WTC11 (cell line): ENCODE data around the gene ZNF561. TPM values are rescaled to one million over a fixed set of nuclear protein-coding genes. Genes with fewer than 3 reads are reported as not detected.

Experiments
- ATAC-seq: fragments of 200-7000 bp; cut with Tn5 transposase; 2 replicates; pipeline ENCODE4 v1.10.0; 2021; ENCODE audit warnings: mild to moderate bottlenecking, moderate library complexity
- Bru-seq: library from RNA; stranded (reverse); fragments of 400-500 nt; gene quantifications from one replicate; lab custom pipeline; 2021; lab: Mats Ljungman, UMichigan
- CTCF ChIA-PET: fragments of 300-600 bp; sonication (Branson Sonifier 250); formaldehyde crosslinking; loops from one replicate; lab custom pipeline; 2021; ENCODE audit warnings: antibody characterized with exemption; lab: Charles Lee
- POLR2A ChIA-PET: fragments of 350-600 bp; sonication (Branson Sonifier 250); formaldehyde crosslinking; loops from one replicate; lab custom pipeline; 2021; ENCODE audit warnings: antibody characterized with exemption; lab: Charles Lee
- DNase-seq: peaks from one replicate; pipeline ENCODE4 v3.0.0; 2021; ENCODE audit warnings: low spot score
- H3K27ac Mint-ChIP-seq: 2 replicates; pipeline ENCODE4 v1.8.0; 2021; ENCODE audit warnings: mixed read lengths
- H3K27me3 Mint-ChIP-seq: 2 replicates; pipeline ENCODE4 v1.8.0; 2021; ENCODE audit warnings: low read depth, mild to moderate bottlenecking, moderate library complexity, mixed read lengths
- H3K36me3 Mint-ChIP-seq: 2 replicates; pipeline ENCODE4 v1.8.0; 2021; ENCODE audit warnings: mixed read lengths
- H3K4me1 Mint-ChIP-seq: 2 replicates; pipeline ENCODE4 v1.8.0; 2022; ENCODE audit warnings: mixed read lengths
- H3K4me3 Mint-ChIP-seq: 2 replicates; pipeline ENCODE4 v1.8.0; 2021; ENCODE audit warnings: mild to moderate bottlenecking, moderate library complexity, mixed read lengths
- H3K9me3 Mint-ChIP-seq: 2 replicates; pipeline ENCODE4 v1.8.0; 2021; ENCODE audit warnings: mixed read lengths
- CREB1 ChIP-seq: sonication (generic); formaldehyde crosslinking; IDR thresholded peaks from 2 replicates; pipeline ENCODE4 v1.8.0; 2023; ENCODE audit warnings: mild to moderate bottlenecking, missing genetic modification reagents
- CREM ChIP-seq: sonication (generic); formaldehyde crosslinking; IDR thresholded peaks from 2 replicates; pipeline ENCODE4 v1.8.1; 2022; ENCODE audit warnings: mild to moderate bottlenecking, missing genetic modification reagents, moderate library complexity
- FOXJ3 ChIP-seq: sonication (generic); formaldehyde crosslinking; IDR thresholded peaks from 2 replicates; pipeline ENCODE4 v1.9.0; 2021; ENCODE audit warnings: missing genetic modification reagents, mild to moderate bottlenecking, borderline replicate concordance
- GABPB1 ChIP-seq: sonication (generic); formaldehyde crosslinking; IDR thresholded peaks from 2 replicates; pipeline ENCODE4 v1.8.1; 2023; ENCODE audit warnings: mild to moderate bottlenecking, missing genetic modification reagents
- GRHL2 ChIP-seq: fragments of 250-450 bp; sonication (Bioruptor Pico); IDR thresholded peaks from 2 replicates; pipeline ENCODE4 v1.8.0; 2022; ENCODE audit warnings: mild to moderate bottlenecking, moderate library complexity; ENCODE audit not compliant: insufficient replicate concordance, severe bottlenecking
- KAT7 ChIP-seq: sonication (generic); formaldehyde crosslinking; IDR thresholded peaks from 2 replicates; pipeline ENCODE4 v1.8.1; 2023; ENCODE audit warnings: missing genetic modification reagents, mild to moderate bottlenecking, borderline replicate concordance
- NFE2L1 ChIP-seq: sonication (generic); formaldehyde crosslinking; IDR thresholded peaks from 2 replicates; pipeline ENCODE4 v1.8.1; 2023; ENCODE audit warnings: missing genetic modification reagents
- NR3C1 ChIP-seq: sonication (generic); formaldehyde crosslinking; conservative IDR thresholded peaks from 2 replicates; pipeline ENCODE4 v1.8.1; 2023; ENCODE audit warnings: low read depth, mild to moderate bottlenecking, missing genetic modification reagents
- PRRX2 ChIP-seq: fragments of 250-450 bp; sonication (Bioruptor Pico); IDR thresholded peaks from 2 replicates; pipeline ENCODE4 v1.8.0; 2021; ENCODE audit warnings: mild to moderate bottlenecking
- RELA ChIP-seq: sonication (generic); formaldehyde crosslinking; IDR thresholded peaks from 2 replicates; pipeline ENCODE4 v1.8.1; 2022; ENCODE audit warnings: missing genetic modification reagents, mild to moderate bottlenecking, borderline replicate concordance
- RORB ChIP-seq: fragments of 250-450 bp; sonication (Bioruptor Pico); IDR thresholded peaks from 2 replicates; pipeline ENCODE4 v1.9.0; 2021; ENCODE audit warnings: mild to moderate bottlenecking
- SMAD4 ChIP-seq: sonication (generic); formaldehyde crosslinking; IDR thresholded peaks from 2 replicates; pipeline ENCODE4 v1.8.0; 2022; ENCODE audit warnings: mild to moderate bottlenecking, missing genetic modification reagents
- SOX15 ChIP-seq: fragments of 250-450 bp; sonication (Bioruptor Pico); IDR thresholded peaks from 2 replicates; pipeline ENCODE4 v1.9.0; 2021; ENCODE audit warnings: mild to moderate bottlenecking
- TEAD1 ChIP-seq: sonication (generic); formaldehyde crosslinking; IDR thresholded peaks from 2 replicates; pipeline ENCODE4 v1.8.0; 2022; ENCODE audit warnings: mild to moderate bottlenecking, missing genetic modification reagents
- TEAD4 ChIP-seq: sonication (generic); formaldehyde crosslinking; IDR thresholded peaks from 2 replicates; pipeline ENCODE4 v1.8.0; 2022; ENCODE audit warnings: mild to moderate bottlenecking, missing genetic modification reagents
- ZBTB21 ChIP-seq: sonication (generic); formaldehyde crosslinking; IDR thresholded peaks from 2 replicates; pipeline ENCODE4 v1.8.1; 2023; ENCODE audit warnings: mild to moderate bottlenecking, missing genetic modification reagents, borderline replicate concordance
- ZNF121 ChIP-seq: sonication (generic); formaldehyde crosslinking; IDR thresholded peaks from 2 replicates; pipeline ENCODE4 v1.8.0; 2023; ENCODE audit warnings: missing genetic modification reagents
- ZNF138 ChIP-seq: sonication (generic); formaldehyde crosslinking; conservative IDR thresholded peaks from 2 replicates; pipeline ENCODE4 v1.8.1; 2022; ENCODE audit warnings: mild to moderate bottlenecking, moderate library complexity, missing genetic modification reagents
- ZNF219 ChIP-seq: sonication (generic); formaldehyde crosslinking; IDR thresholded peaks from 2 replicates; pipeline ENCODE4 v1.8.0; 2023; ENCODE audit warnings: missing genetic modification reagents, mild to moderate bottlenecking, borderline replicate concordance
- ZNF232 ChIP-seq: sonication (generic); formaldehyde crosslinking; IDR thresholded peaks from 2 replicates; pipeline ENCODE4 v1.8.0; 2022; ENCODE audit warnings: mild to moderate bottlenecking, missing genetic modification reagents
- ZNF671 ChIP-seq: fragments of 250-450 bp; sonication (Bioruptor Pico); IDR thresholded peaks from 2 replicates; pipeline ENCODE4 v1.8.0; 2021; ENCODE audit warnings: mild to moderate bottlenecking
- long read RNA-seq, 3 experiments: library from RNA in 1 of 3; library from capped mRNA in 1 of 3; library from polyadenylated mRNA in 1 of 3; unstranded in 2 of 3; stranded (forward) in 1 of 3; transcript quantifications; one replicate each; pipeline ENCODE4 v2.0.0, GENCODE V29; 2021
- total RNA-seq: library from RNA; stranded (reverse); gene quantifications from 3 replicates; pipeline ENCODE4 v1.2.3, GENCODE V29; 2021
- TF ChIP-seq, protein P1 (sequence below): fragments of 250-450 bp; sonication (Bioruptor Pico); conservative IDR thresholded peaks from 2 replicates; pipeline ENCODE4 v1.9.0; 2021; ENCODE audit warnings: mild to moderate bottlenecking
- TF ChIP-seq, protein P2 (sequence below): sonication (generic); formaldehyde crosslinking; conservative IDR thresholded peaks from 2 replicates; pipeline ENCODE4 v1.8.1; 2022; ENCODE audit warnings: mild to moderate bottlenecking, missing genetic modification reagents
- TF ChIP-seq, protein P3 (sequence below): sonication (generic); formaldehyde crosslinking; IDR thresholded peaks from 2 replicates; pipeline ENCODE4 v1.8.0; 2022; ENCODE audit warnings: mild to moderate bottlenecking, missing genetic modification reagents
- TF ChIP-seq, protein P4 (sequence below): sonication (generic); formaldehyde crosslinking; IDR thresholded peaks from 2 replicates; pipeline ENCODE4 v1.8.0; 2023; ENCODE audit warnings: missing genetic modification reagents, mild to moderate bottlenecking, borderline replicate concordance
- TF ChIP-seq, protein P5 (sequence below): fragments of 250-450 bp; sonication (Bioruptor Pico); IDR thresholded peaks from 2 replicates; pipeline ENCODE4 v1.9.0; 2021; ENCODE audit warnings: moderate library complexity, mild to moderate bottlenecking, inconsistent platforms, borderline replicate concordance
- TF ChIP-seq, protein P6 (sequence below): sonication (generic); formaldehyde crosslinking; IDR thresholded peaks from 2 replicates; pipeline ENCODE4 v1.8.0; 2022; ENCODE audit warnings: mild to moderate bottlenecking, missing genetic modification reagents

The ZNF561 gene
- total RNA-seq (39.2 to 67.9 TPM (median 40.7 TPM) in 3 replicates), Bru-seq, nascent RNA (percentile 90 among the genes with signal in this experiment)
- long read RNA-seq, experiment 1, full-length matches to known transcripts, result 33 of 101 reads
- long read RNA-seq, experiment 1, partial matches to known transcripts, result 3 of 101 reads
- long read RNA-seq, experiment 1, other reads (novel, unspliced or antisense), result 65 of 101 reads
- long read RNA-seq, experiment 2, full-length matches to known transcripts, result 9 of 39 reads
- long read RNA-seq, experiment 2, partial matches to known transcripts, result 2 of 39 reads
- long read RNA-seq, experiment 2, other reads (novel, unspliced or antisense), result 28 of 39 reads
- long read RNA-seq, experiment 3, full-length matches to known transcripts, result 14 of 30 reads
- long read RNA-seq, experiment 3, partial matches to known transcripts, result 2 of 30 reads
- long read RNA-seq, experiment 3, other reads (novel, unspliced or antisense), result 14 of 30 reads

DNA sequence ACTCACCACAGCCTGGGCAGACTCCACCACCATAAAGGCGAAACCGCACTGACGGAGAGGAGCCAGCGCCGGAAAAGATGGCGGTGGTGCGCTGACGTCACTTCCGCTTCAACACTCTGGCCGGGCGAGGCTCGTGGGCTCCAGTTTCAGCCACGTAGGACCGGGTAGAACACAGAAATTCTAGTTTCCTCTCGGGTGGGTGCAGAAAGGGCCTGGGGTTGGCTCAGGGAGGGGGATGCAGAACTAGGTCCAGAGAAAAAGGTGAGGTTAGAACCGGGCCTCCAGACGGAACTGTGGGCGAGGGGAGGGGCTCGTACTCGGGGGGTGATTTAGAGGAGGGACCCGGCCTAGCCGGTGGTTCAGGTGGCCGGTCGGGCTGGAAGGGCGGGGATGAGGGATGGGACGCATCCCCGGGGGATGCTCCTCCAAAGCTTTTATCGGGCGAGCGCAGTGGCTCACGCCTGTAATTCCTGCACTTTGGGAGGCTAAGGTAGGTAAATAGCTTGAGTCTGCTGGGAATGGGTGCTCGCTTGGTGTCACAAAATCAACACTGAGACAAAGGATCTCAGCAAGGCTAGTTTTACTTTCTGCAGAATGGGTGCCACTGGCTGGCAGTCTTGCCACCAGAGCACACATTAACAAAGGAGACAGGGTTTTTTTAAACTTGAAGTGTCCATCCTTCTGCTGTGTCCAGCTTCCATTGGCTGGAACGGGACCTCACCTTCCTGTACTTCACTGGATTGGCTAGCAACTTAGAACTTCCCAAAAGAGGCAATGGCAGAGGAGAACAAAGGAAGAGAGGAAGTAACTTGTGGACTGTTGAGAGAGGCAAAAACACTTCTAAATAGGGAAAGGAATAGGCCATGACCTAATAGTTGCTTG is at the start of gene ZNF561:
TSS of gene ZNF561 (minus strand) at position 77 of the 882 bp plus-strand sequence. CDS start 1,776 bp downstream, outside the sequence.
- DNase-seq, result peak; percentile 79
- peaks cover 27% of the 10 kb centered on the region for H3K4me1 Mint-ChIP-seq
- peak; percentile 75 for ATAC-seq
- H3K9me3 Mint-ChIP-seq, result no peaks in the 10 kb centered on the region
- H3K27me3 Mint-ChIP-seq, result no peaks in the 10 kb centered on the region
- peak within 1 kb of the TSS; percentile 100 for H3K27ac Mint-ChIP-seq
- peak within 1 kb of the TSS; percentile 94 for H3K4me3 Mint-ChIP-seq
- CTCF ChIA-PET, result interaction anchor here (0.6 kb wide), 1 partner anchor 218 kb away, joined by 3 read pairs; no protein-coding TSS in a partner anchor
- POLR2A ChIA-PET, result interaction anchor here (1.0 to 1.5 kb wide), 2 partner anchors 35 to 177 kb away, joined by 3 to 4 read pairs; no protein-coding TSS in a partner anchor
- peaks cover 25% of the 10 kb centered on the region for H3K36me3 Mint-ChIP-seq
- TF ChIP-seq, protein P1, sequence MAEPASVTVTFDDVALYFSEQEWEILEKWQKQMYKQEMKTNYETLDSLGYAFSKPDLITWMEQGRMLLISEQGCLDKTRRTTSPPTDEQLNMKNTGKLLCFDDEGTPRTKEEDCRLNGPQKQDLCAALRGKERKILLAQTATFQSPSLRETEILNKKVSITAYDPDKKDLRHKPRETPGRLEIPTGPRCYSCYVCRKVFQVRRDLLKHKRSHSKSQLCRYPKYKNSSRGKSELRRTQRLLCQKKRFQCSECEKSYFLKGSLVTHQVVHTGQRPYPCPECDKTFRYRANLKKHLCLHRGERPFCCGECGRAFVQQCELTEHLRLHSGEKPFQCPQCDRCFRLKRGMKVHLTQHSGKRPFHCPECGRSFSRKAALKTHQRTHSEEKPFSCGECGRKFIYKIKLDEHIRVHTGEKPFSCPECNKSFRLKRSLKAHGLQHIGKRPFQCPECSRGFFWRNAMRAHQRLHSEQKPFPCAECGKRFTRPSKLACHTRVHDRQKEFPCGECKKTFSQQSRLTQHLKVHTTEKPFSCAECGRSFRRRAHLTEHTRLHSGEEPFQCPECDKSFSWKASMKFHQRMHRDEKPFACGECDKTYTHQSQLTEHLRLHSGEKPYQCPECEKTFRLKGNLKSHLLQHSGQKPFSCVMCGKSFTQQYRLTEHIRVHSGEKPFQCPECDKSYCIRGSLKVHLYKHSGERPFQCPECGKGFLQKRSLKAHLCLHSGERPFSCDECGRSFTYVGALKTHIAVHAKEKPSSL (CRISPR knock-in tag), result no peak
- TF ChIP-seq, protein P2, sequence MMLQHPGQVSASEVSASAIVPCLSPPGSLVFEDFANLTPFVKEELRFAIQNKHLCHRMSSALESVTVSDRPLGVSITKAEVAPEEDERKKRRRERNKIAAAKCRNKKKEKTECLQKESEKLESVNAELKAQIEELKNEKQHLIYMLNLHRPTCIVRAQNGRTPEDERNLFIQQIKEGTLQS (CRISPR knock-in tag), result no peak
- TF ChIP-seq, protein P3, sequence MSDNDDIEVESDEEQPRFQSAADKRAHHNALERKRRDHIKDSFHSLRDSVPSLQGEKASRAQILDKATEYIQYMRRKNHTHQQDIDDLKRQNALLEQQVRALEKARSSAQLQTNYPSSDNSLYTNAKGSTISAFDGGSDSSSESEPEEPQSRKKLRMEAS, result peak; percentile 54; the same call in 1 of the 2 replicates
- no peak for TF ChIP-seq GRHL2 (CRISPR knock-in tag)
- TF ChIP-seq CREM, result peak; percentile 90; the same call in 1 of the 2 replicates
- TF ChIP-seq, protein P4, sequence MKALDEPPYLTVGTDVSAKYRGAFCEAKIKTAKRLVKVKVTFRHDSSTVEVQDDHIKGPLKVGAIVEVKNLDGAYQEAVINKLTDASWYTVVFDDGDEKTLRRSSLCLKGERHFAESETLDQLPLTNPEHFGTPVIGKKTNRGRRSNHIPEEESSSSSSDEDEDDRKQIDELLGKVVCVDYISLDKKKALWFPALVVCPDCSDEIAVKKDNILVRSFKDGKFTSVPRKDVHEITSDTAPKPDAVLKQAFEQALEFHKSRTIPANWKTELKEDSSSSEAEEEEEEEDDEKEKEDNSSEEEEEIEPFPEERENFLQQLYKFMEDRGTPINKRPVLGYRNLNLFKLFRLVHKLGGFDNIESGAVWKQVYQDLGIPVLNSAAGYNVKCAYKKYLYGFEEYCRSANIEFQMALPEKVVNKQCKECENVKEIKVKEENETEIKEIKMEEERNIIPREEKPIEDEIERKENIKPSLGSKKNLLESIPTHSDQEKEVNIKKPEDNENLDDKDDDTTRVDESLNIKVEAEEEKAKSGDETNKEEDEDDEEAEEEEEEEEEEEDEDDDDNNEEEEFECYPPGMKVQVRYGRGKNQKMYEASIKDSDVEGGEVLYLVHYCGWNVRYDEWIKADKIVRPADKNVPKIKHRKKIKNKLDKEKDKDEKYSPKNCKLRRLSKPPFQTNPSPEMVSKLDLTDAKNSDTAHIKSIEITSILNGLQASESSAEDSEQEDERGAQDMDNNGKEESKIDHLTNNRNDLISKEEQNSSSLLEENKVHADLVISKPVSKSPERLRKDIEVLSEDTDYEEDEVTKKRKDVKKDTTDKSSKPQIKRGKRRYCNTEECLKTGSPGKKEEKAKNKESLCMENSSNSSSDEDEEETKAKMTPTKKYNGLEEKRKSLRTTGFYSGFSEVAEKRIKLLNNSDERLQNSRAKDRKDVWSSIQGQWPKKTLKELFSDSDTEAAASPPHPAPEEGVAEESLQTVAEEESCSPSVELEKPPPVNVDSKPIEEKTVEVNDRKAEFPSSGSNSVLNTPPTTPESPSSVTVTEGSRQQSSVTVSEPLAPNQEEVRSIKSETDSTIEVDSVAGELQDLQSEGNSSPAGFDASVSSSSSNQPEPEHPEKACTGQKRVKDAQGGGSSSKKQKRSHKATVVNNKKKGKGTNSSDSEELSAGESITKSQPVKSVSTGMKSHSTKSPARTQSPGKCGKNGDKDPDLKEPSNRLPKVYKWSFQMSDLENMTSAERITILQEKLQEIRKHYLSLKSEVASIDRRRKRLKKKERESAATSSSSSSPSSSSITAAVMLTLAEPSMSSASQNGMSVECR, result 0 out of 2 replicates have a peak, but pooled peaks have one; percentile 4
- no peak for TF ChIP-seq ZNF671
- no peak for TF ChIP-seq RELA (CRISPR knock-in tag)
- TF ChIP-seq FOXJ3 (CRISPR knock-in tag), result no peak
- no peak for TF ChIP-seq ZNF219 (CRISPR knock-in tag)
- no peak for TF ChIP-seq SMAD4 (CRISPR knock-in tag)
- no peak for TF ChIP-seq KAT7 (CRISPR knock-in tag)
- no peak for TF ChIP-seq SOX15 (CRISPR knock-in tag)
- TF ChIP-seq, protein P5, sequence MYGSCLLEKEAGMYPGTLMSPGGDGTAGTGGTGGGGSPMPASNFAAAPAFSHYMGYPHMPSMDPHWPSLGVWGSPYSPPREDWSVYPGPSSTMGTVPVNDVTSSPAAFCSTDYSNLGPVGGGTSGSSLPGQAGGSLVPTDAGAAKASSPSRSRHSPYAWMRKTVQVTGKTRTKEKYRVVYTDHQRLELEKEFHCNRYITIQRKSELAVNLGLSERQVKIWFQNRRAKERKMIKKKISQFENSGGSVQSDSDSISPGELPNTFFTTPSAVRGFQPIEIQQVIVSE, result peak; percentile 30; the same call in 1 of the 2 replicates
- peak; percentile 28; the same call in 1 of the 2 replicates for TF ChIP-seq TEAD1 (CRISPR knock-in tag)
- TF ChIP-seq CREB1 (CRISPR knock-in tag), result no peak
- TF ChIP-seq PRRX2 (CRISPR knock-in tag), result no peak
- TF ChIP-seq ZNF138 (CRISPR knock-in tag), result no peak
- TF ChIP-seq, protein P6, sequence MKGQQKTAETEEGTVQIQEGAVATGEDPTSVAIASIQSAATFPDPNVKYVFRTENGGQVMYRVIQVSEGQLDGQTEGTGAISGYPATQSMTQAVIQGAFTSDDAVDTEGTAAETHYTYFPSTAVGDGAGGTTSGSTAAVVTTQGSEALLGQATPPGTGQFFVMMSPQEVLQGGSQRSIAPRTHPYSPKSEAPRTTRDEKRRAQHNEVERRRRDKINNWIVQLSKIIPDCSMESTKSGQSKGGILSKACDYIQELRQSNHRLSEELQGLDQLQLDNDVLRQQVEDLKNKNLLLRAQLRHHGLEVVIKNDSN (CRISPR knock-in tag), result 0 out of 2 replicates have a peak, but pooled peaks have one; percentile 21
- TF ChIP-seq TEAD4 (CRISPR knock-in tag), result 0 out of 2 replicates have a peak, but pooled peaks have one; percentile 29
- TF ChIP-seq GABPB1, result peak; percentile 76
- no peak for TF ChIP-seq ZNF232 (CRISPR knock-in tag)
- TF ChIP-seq ZBTB21, result no peak
- TF ChIP-seq NR3C1 (CRISPR knock-in tag), result no peak
- TF ChIP-seq NFE2L1 (CRISPR knock-in tag), result no peak
- no peak for TF ChIP-seq ZNF121
- TF ChIP-seq RORB (CRISPR knock-in tag), result peak; percentile 53; the same call in 1 of the 2 replicates
